HG03175 (cell line): ENCODE data around the gene TRAPPC2L.

ENCODE experiments used
- ATAC-seq: cut with Tn5 transposase; IDR thresholded peaks from one replicate; pipeline ENCODE4 v1.9.1; 2021; ENCODE audit warnings: mild to moderate bottlenecking, moderate library complexity; ENCODE audit not compliant: unreplicated experiment

TRAPPC2L gene

GRCh38 chr16:88856122-88856827 is 652 bp upstream of the TRAPPC2L start:
- ATAC-seq = no peak

GRCh38 chr16:88857728-88858339 is 907 bp downstream of the TRAPPC2L start:
- peak; percentile 38 for ATAC-seq

GRCh38 chr16:88859381-88860091 is 2.6 kb downstream of the TRAPPC2L start:
- ATAC-seq = no peak

- ATAC-seq = no peak
Observed at GRCh38 chr16:88861359-88861758, 4.4 kb downstream of the TRAPPC2L start.

GRCh38 chr16:88862968-88863367 is 6.0 kb downstream of the TRAPPC2L start:
- ATAC-seq = no peak

GRCh38 chr16:88863426-88863825 is 6.5 kb downstream of the TRAPPC2L start:
- ATAC-seq = no peak

- no peak for ATAC-seq
Observed at GRCh38 chr16:88864099-88864498, 7.2 kb downstream of the TRAPPC2L start.

- no peak for ATAC-seq
Observed at GRCh38 chr16:88864521-88864920, 7.6 kb downstream of the TRAPPC2L start.

- ATAC-seq = no peak
Observed at GRCh38 chr16:88865310-88865709, 8.4 kb downstream of the TRAPPC2L start.

- ATAC-seq = no peak
Observed at GRCh38 chr16:88865742-88866141, 8.8 kb downstream of the TRAPPC2L start.

- ATAC-seq = no peak
Observed at GRCh38 chr16:88866151-88866920, 9.4 kb downstream of the TRAPPC2L start, which contains the start of gene PABPN1L. Gene PABPN1L (minus strand): TSS chr16:88866660. CDS start chr16:88866606, 54 bp downstream.

- no peak for ATAC-seq
Observed at GRCh38 chr16:88867581-88868246, 10.8 kb downstream of the TRAPPC2L start.

- ATAC-seq = no peak
Observed at GRCh38 chr16:88868974-88869672, 12.2 kb downstream of the TRAPPC2L start.

- no peak for ATAC-seq
Observed at GRCh38 chr16:88869673-88869980, 12.7 kb downstream of the TRAPPC2L start.

GRCh38 chr16:88870608-88871348 is 13.9 kb downstream of the TRAPPC2L start:
- ATAC-seq = no peak

- no peak for ATAC-seq
Observed at GRCh38 chr16:88871349-88871702, 14.4 kb downstream of the TRAPPC2L start.

- ATAC-seq = no peak
Observed at GRCh38 chr16:88871730-88872416, 14.9 kb downstream of the TRAPPC2L start.

- ATAC-seq = no peak
Observed at GRCh38 chr16:88872650-88873331, 15.9 kb downstream of the TRAPPC2L start.
